Neural crest cell (in vitro differentiated cells): ENCODE results near the gene SYT14. TPM values are rescaled to one million over a fixed set of nuclear protein-coding genes. Genes with fewer than 3 reads are reported as not detected.

Source experiments
- DNase-seq: peaks from one replicate; pipeline ENCODE4 v3.0.0; 2021; ENCODE audit warnings: low read depth, mixed read lengths, low spot score
- H3K27ac Mint-ChIP-seq: one replicate; pipeline ENCODE4 v1.8.0; 2021; ENCODE audit warnings: mild to moderate bottlenecking, mixed read lengths; ENCODE audit not compliant: unreplicated experiment
- H3K27me3 Mint-ChIP-seq: 2 replicates; pipeline ENCODE4 v1.8.0; 2021; ENCODE audit warnings: low read depth, mild to moderate bottlenecking, mixed read lengths
- H3K36me3 Mint-ChIP-seq: 2 replicates; pipeline ENCODE4 v1.8.0; 2021; ENCODE audit warnings: low read depth, mild to moderate bottlenecking, mixed read lengths
- H3K4me1 Mint-ChIP-seq: 2 replicates; pipeline ENCODE4 v1.8.0; 2021; ENCODE audit warnings: mixed read lengths
- H3K4me3 Mint-ChIP-seq: one replicate; pipeline ENCODE4 v1.8.0; 2021; ENCODE audit warnings: mild to moderate bottlenecking, mixed read lengths
- H3K9me3 Mint-ChIP-seq: 2 replicates; pipeline ENCODE4 v1.8.0; 2021; ENCODE audit warnings: mixed read lengths
- total RNA-seq: library from RNA; stranded (reverse); gene quantifications from 2 replicates; pipeline ENCODE4 v1.2.1, GENCODE V29; 2021
- TF ChIP-seq, protein P1 (sequence below): fragments of 200-600 bp; sonication (generic); conservative IDR thresholded peaks from 2 replicates; pipeline ENCODE4 v1.5.0; 2021; ENCODE audit warnings: antibody characterized with exemption, mild to moderate bottlenecking

The SYT14 gene
- total RNA-seq, 1 donor from 2014 or later: 3.6 TPM

DNA sequence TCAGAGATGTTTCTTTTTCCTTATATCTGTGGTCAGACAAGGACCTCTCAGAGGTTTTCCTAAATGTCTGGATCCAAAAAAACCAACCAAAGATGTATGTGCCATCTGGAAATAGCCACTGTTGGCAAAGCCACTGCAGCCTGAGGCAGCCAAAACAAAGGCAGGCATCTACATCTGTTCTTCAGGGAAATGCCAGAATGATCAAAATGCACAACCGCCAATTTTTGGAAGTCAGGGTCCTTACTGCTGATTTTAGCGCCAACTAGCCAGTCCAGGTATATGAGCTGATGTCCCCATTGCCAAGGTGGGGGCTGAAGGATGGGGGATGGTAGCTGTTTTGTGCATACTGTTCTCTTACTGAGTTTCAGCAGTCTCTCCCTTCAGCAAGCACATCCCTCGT is 45.9 kb downstream of the SYT14 start:
- no peaks in the 10 kb centered on the region for H3K4me1 Mint-ChIP-seq
- TF ChIP-seq, protein P1, sequence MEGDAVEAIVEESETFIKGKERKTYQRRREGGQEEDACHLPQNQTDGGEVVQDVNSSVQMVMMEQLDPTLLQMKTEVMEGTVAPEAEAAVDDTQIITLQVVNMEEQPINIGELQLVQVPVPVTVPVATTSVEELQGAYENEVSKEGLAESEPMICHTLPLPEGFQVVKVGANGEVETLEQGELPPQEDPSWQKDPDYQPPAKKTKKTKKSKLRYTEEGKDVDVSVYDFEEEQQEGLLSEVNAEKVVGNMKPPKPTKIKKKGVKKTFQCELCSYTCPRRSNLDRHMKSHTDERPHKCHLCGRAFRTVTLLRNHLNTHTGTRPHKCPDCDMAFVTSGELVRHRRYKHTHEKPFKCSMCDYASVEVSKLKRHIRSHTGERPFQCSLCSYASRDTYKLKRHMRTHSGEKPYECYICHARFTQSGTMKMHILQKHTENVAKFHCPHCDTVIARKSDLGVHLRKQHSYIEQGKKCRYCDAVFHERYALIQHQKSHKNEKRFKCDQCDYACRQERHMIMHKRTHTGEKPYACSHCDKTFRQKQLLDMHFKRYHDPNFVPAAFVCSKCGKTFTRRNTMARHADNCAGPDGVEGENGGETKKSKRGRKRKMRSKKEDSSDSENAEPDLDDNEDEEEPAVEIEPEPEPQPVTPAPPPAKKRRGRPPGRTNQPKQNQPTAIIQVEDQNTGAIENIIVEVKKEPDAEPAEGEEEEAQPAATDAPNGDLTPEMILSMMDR: no peak
- H3K36me3 Mint-ChIP-seq: no peaks in the 10 kb centered on the region
- no peak overlapping the region for H3K4me3 Mint-ChIP-seq
- H3K27me3 Mint-ChIP-seq: peaks cover 3% of the 10 kb centered on the region
- H3K27ac Mint-ChIP-seq: no peak overlapping the region
- DNase-seq: no peak
- peaks cover 6% of the 10 kb centered on the region for H3K9me3 Mint-ChIP-seq

DNA sequence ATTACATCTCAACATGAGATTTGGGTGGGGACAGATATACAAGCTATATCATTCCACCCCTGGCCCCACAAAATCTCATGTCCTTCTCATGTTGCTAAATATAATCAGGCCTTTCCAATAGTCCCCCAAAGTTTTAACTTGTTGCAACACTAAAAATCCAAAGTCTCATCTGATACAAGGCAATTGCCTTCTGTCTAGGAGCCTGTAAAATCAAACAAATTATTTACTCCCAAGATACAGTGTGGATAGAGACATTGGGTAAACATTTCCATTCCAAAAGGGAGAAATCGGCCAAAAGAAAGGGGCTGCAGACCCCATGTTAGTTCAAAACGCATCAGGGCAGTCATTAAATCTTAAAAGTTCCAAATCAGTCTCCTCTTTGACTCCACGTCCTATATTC is 47.0 kb downstream of the SYT14 start:
- TF ChIP-seq, protein P1: no peak
- peaks cover 3% of the 10 kb centered on the region for H3K27me3 Mint-ChIP-seq

DNA sequence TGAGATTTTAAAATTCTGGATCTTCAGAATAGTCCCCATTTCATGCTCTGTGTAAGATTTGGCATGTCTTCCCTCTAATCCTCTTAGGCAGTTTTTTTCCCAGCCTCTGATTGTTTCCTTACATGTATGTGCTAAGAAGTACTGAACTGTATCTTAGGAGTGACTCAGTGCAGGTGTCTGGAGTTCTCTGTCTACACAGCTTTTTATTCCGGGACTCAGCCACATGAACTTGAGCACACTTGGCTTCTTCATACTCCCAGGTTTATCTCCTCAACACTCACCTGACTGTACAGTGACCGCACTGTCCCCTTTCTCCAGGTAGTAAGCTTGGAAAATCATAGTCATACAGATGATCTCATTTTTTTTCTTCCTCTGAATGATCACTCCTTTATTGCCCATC is 50.7 kb downstream of the SYT14 start:
- Mint-ChIP-seq H3K27me3 (no peaks in the 10 kb centered on the region), H3K36me3 (no peaks in the 10 kb centered on the region), H3K27ac (no peak overlapping the region), H3K4me1 (peaks cover 3% of the 10 kb centered on the region), H3K9me3 (no peaks in the 10 kb centered on the region), H3K4me3 (no peak overlapping the region)
- TF ChIP-seq, protein P1: no peak
- DNase-seq: no peak

More for the DNA sequence above, 47.0 kb downstream of the SYT14 start:
- Mint-ChIP-seq H3K27ac (no peak overlapping the region), H3K4me1 (no peaks in the 10 kb centered on the region), H3K4me3 (no peak overlapping the region), H3K36me3 (no peaks in the 10 kb centered on the region), H3K9me3 (no peaks in the 10 kb centered on the region)
- DNase-seq: no peak

DNA sequence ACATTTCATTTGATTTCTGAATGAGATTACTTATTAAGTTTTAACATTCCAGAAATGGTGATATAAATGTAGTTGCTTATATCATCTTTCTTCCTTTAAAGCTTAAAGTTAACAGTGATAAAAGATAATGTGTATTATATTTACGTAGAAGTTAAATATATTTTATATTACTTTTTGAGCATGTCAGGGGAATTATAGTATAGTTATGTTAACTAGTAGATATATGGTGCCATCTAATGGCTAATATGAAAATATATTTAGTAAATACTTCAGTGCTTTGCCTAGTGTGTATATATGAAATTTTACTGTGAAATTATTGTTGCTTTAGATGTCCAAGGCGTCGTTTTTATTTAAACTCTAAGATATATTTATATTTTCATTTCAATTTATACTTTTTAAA is 51.5 kb downstream of the SYT14 start:
- no peak overlapping the region for H3K27ac Mint-ChIP-seq
- no peak overlapping the region for H3K4me3 Mint-ChIP-seq
- no peaks in the 10 kb centered on the region for H3K27me3 Mint-ChIP-seq

DNA sequence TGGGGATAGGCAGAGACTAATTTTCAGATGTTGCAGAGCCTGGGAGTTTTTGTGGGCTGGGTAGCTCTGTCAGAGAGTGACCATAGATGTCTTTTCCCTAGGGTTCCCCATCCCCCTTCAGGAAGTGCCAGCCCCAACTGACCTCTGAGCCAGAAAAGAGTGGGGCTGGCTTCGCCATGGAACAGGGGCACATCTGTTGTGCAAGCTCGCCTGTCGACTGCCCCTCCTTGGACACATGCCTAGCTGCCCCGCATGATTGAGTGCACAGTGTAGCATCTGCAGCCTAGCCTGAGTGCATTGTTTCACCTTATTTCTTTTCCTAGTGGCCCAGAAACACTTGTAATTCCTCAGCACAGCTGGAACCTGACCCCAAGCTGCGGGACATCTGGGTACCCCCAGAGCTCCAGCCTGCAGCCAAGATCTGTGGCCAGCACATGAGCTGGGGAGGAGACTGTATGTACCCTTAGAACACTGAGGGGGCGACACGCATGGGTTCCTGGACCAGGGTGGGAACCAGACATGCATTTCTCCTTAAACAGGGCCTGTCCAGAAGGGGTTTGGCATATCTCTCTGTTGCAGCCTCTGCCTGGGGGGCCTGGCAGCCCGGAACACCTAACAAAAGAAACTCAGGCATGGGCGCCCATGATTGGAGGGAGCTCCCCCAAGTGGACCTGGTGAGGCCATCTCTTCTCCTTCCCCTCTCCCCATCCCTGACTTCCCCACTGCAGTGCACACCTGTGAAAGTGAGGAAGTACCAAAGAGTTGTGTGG is 55.2 kb downstream of the SYT14 start:
- Mint-ChIP-seq H3K9me3 (no peaks in the 10 kb centered on the region), H3K4me3 (no peak overlapping the region), H3K27ac (peak overlapping the region; percentile 13), H3K27me3 (peaks cover 2% of the 10 kb centered on the region), H3K36me3 (no peaks in the 10 kb centered on the region), H3K4me1 (peaks cover 3% of the 10 kb centered on the region)
- TF ChIP-seq, protein P1: no peak
- DNase-seq: no peak

More for the DNA sequence above, 51.5 kb downstream of the SYT14 start:
- H3K9me3 Mint-ChIP-seq: no peaks in the 10 kb centered on the region
- TF ChIP-seq, protein P1: peak; percentile 65
- H3K4me1 Mint-ChIP-seq: peaks cover 3% of the 10 kb centered on the region
- no peaks in the 10 kb centered on the region for H3K36me3 Mint-ChIP-seq
- DNase-seq: no peak
